Mesenchymal stem cell (in vitro differentiated cells and primary cell): ENCODE measurements around the gene P2RY2.

ENCODE experiments used
- DNase-seq: peaks from one replicate; pipeline ENCODE4 v3.0.0-alpha.2; 2013
- H2AFZ ChIP-seq: one replicate; pipeline ENCODE4 v1.6.1; 2013; ENCODE audit warnings: low read depth, mild to moderate bottlenecking, control low read depth, inconsistent platforms, low read length, moderate library complexity
- H2AK5ac ChIP-seq: 2 replicates; pipeline ENCODE4 v1.6.1; 2013; ENCODE audit warnings: low read length, moderate library complexity, mild to moderate bottlenecking, inconsistent platforms; ENCODE audit not compliant: severe bottlenecking
- H2BK120ac ChIP-seq: one replicate; pipeline ENCODE4 v1.6.1; 2013; ENCODE audit warnings: low read depth, mild to moderate bottlenecking, inconsistent platforms, low read length, moderate library complexity
- H2BK12ac ChIP-seq, 2 experiments: one replicate each; pipeline ENCODE4 v1.6.1; 2013; ENCODE audit warnings: inconsistent platforms in 2 of 2, low read length in 2 of 2, mild to moderate bottlenecking in 2 of 2, moderate library complexity in 2 of 2, control low read depth in 1 of 2
- H2BK15ac ChIP-seq: one replicate; pipeline ENCODE4 v1.6.1; 2013; ENCODE audit warnings: mild to moderate bottlenecking, low read depth, inconsistent platforms; ENCODE audit not compliant: poor library complexity, severe bottlenecking
- H2BK5ac ChIP-seq: 2 replicates; pipeline ENCODE4 v1.6.1; 2013; ENCODE audit warnings: low read depth, mild to moderate bottlenecking, low read length, control low read depth, inconsistent platforms; ENCODE audit not compliant: poor library complexity, severe bottlenecking
- H3K14ac ChIP-seq, 2 experiments: one replicate each; pipeline ENCODE4 v1.6.1; 2013; ENCODE audit warnings: inconsistent platforms in 2 of 2, low read length in 2 of 2, control low read depth in 1 of 2, mild to moderate bottlenecking in 1 of 2, moderate library complexity in 1 of 2
- H3K18ac ChIP-seq, 2 experiments: one replicate each; pipeline ENCODE4 v1.6.1; 2013; ENCODE audit warnings: inconsistent platforms in 2 of 2, low read length in 2 of 2, control low read depth in 1 of 2, low read depth in 1 of 2, mild to moderate bottlenecking in 1 of 2
- H3K23ac ChIP-seq, 2 experiments: one replicate each; pipeline ENCODE4 v1.6.1; 2013; ENCODE audit warnings: inconsistent platforms in 2 of 2, low read length in 2 of 2, mild to moderate bottlenecking in 2 of 2, moderate library complexity in 2 of 2, control low read depth in 1 of 2
- H3K27ac ChIP-seq: 2 replicates; pipeline ENCODE4 v1.5.1; 2013; ENCODE audit warnings: mild to moderate bottlenecking, moderate library complexity, low read length, control low read depth, inconsistent platforms; ENCODE audit not compliant: poor library complexity, severe bottlenecking
- H3K27me3 ChIP-seq, 2 experiments: 2 replicates each; pipeline versions ENCODE4 v1.6.1 to v1.7.0; 2013; ENCODE audit warnings: low read length in 2 of 2, mild to moderate bottlenecking in 2 of 2, moderate library complexity in 2 of 2, control low read depth in 1 of 2, inconsistent platforms in 1 of 2; ENCODE audit not compliant: control insufficient read depth in 1 of 2, insufficient read depth in 1 of 2
- H3K36me3 ChIP-seq, 2 experiments: 2 replicates each; pipeline versions ENCODE4 v1.6.1 to v1.7.0; 2013; ENCODE audit warnings: low read length in 2 of 2, control low read depth in 1 of 2, inconsistent platforms in 1 of 2, low read depth in 1 of 2, mild to moderate bottlenecking in 1 of 2; ENCODE audit not compliant: insufficient read depth in 2 of 2, control insufficient read depth in 1 of 2
- H3K4ac ChIP-seq, 2 experiments: one replicate each; pipeline ENCODE4 v1.6.1; 2013; ENCODE audit warnings: inconsistent platforms in 2 of 2, low read length in 2 of 2, mild to moderate bottlenecking in 2 of 2, moderate library complexity in 2 of 2, control low read depth in 1 of 2, low read depth in 1 of 2
- H3K4me1 ChIP-seq: 2 replicates; pipeline ENCODE4 v1.6.1; 2013; ENCODE audit warnings: low read depth, low read length, control low read depth; ENCODE audit not compliant: control insufficient read depth, insufficient read depth
- H3K4me2 ChIP-seq: 2 replicates; pipeline ENCODE4 v1.6.1; 2013; ENCODE audit warnings: low read length, mild to moderate bottlenecking, inconsistent platforms; ENCODE audit not compliant: poor library complexity, severe bottlenecking
- H3K4me3 ChIP-seq, 2 experiments: 2 replicates each; pipeline versions ENCODE4 v1.5.1 to v1.7.0; 2013; ENCODE audit warnings: low read length in 2 of 2, mild to moderate bottlenecking in 2 of 2, control low read depth in 1 of 2, low read depth in 1 of 2; ENCODE audit not compliant: insufficient read depth in 1 of 2
- H3K79me1 ChIP-seq: replicated peaks from 2 replicates; pipeline ENCODE4 v1.6.1; 2013; ENCODE audit warnings: mild to moderate bottlenecking, control low read depth, low read length, inconsistent platforms; ENCODE audit not compliant: poor library complexity, severe bottlenecking
- H3K9ac ChIP-seq: 2 replicates; pipeline ENCODE4 v1.7.0; 2013; ENCODE audit warnings: mild to moderate bottlenecking, low read length, moderate library complexity
- H3K9me3 ChIP-seq: 2 replicates; pipeline ENCODE4 v1.7.0; 2013; ENCODE audit warnings: mild to moderate bottlenecking, low read length; ENCODE audit not compliant: control insufficient read depth
- H4K8ac ChIP-seq: one replicate; pipeline ENCODE4 v1.6.1; 2013; ENCODE audit warnings: inconsistent platforms, mild to moderate bottlenecking, low read length, moderate library complexity
- H4K91ac ChIP-seq: one replicate; pipeline ENCODE4 v1.6.1; 2013; ENCODE audit warnings: mild to moderate bottlenecking, low read length, inconsistent platforms
- WGBS: methylation state at CpG from one replicate; pipeline ENCODE4 v1.1.7; 2013; ENCODE audit warnings: mixed read lengths; 5-methylcytosine and 5-hydroxymethylcytosine counted together

The P2RY2 gene

DNA sequence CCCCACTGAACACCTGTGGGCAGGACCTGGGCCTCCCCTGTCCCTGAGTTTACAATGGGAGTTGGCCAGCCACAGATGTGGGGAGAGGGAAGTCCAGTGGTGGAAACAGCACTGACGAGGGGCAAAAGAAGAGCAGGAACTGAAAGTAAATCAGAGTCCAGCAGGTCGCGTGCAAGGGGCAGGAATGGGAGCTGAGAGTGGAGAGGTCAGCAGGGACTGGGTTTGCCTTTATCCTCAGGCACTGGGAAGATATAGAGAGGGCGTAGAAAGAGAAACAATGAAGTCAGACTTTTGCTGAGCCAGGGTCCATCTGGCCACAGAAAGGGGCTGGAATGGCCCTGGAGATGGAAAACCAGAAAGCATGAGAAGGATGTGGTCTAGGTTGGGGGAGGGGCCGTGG, 62.5 kb downstream of the P2RY2 start:
- H3K9ac ChIP-seq = no peak overlapping the region
- peak; percentile 38 for DNase-seq
- no peak overlapping the region for H3K4me3 ChIP-seq
- WGBS = 60% methylated on average over 5 of the region's 5 CpGs
- H3K9me3 ChIP-seq = no peaks in the 10 kb centered on the region
- H2AFZ ChIP-seq = no peak overlapping the region
- H3K18ac ChIP-seq = no peak overlapping the region
- no peak overlapping the region for H3K23ac ChIP-seq
- no peak overlapping the region for H4K91ac ChIP-seq
- H3K36me3 ChIP-seq = no peaks in the 10 kb centered on the region
- H2BK12ac ChIP-seq = no peak overlapping the region
- H3K4me2 ChIP-seq = no peak overlapping the region
- H3K4ac ChIP-seq = no peak overlapping the region
- no peaks in the 10 kb centered on the region for H3K4me1 ChIP-seq
- no peak overlapping the region for H2BK120ac ChIP-seq
- no peak overlapping the region for H3K14ac ChIP-seq
- H3K79me1 ChIP-seq = no peaks in the 10 kb centered on the region
- no peak overlapping the region for H2BK15ac ChIP-seq
- no peak overlapping the region for H2BK5ac ChIP-seq
- H2AK5ac ChIP-seq = no peak overlapping the region
- H3K27me3 ChIP-seq = peaks cover 0 to 7% of the 10 kb centered on the region in 2 experiments
- H3K27ac ChIP-seq = no peak overlapping the region
- no peak overlapping the region for H4K8ac ChIP-seq

DNA sequence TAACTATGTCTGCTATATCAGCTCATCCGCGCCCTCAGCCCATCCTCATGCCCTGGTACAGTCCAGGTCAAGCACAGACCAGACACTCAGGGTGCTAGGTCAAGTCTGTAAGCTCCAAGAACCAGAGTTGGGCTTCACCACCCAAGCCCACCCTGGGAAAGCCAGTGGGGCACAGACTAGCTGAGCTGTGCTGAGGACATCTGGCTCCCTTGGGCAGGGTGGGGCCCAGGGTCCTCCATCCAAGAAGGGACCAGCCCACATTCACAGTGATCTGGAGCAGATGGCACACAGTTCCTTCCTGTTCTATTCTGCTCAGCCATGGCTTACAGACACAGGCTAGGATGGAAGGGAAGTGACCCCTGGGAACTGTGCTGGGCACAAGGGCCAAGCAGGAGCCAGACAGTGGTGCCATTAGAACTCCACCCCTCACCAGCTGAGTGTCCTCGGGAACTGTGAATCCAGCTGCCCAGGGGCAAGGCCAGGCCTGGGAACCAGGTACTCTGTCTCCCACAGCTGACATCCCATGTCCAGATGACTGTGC, 63.2 kb downstream of the P2RY2 start:
- no peak for DNase-seq
- 100% methylated on average over 3 of the region's 3 CpGs for WGBS

DNA sequence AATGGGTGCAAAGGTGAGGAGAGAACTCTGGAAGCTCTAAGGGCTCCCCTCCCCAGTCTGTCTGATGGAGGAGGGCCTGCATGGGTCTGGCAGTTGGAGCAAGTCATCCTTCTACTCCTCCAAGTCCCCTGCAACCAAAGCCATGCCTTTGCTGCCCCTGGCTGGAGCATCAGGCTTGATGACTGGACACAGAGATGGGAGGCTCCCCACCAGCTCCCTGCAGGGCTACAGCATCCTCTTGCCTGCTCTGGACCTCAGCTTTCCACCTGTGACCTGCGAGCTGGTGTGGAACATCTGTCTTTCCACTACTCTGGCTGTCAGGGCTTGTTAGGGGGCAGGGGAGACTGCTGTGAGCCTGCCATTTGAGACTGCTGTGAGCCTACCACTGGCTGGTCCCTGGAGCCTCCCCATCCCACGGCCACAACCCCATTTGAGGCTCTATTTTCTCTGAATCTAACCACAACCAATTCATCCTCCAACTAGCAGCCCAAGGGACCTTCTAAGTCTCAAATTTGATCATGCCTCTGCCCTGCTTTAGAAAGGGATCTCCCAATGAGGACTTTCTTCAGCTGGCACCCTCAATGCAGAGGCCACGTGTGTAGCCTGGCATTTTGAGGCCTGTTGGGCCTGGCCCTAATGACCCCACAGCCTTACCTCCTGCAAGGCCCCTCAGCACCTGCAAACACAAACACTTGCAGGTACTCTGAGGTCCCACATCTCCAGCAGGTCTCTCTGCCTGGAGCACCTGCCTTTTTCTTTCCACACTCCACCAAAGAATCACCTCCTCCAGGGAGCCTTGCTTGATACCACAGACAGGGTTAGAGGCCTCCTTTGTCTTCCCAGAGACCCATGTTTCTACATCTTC, 63.9 kb downstream of the P2RY2 start:
- Histone ChIP-seq H4K8ac (no peak overlapping the region), H3K79me1 (no peaks in the 10 kb centered on the region), H2BK120ac (no peak overlapping the region), H3K27ac (no peak overlapping the region), H3K27me3 (peaks cover 0 to 7% of the 10 kb centered on the region in 2 experiments), H2BK5ac (no peak overlapping the region), H3K18ac (no peak overlapping the region), H3K4ac (no peak overlapping the region), H3K4me2 (no peak overlapping the region), H3K36me3 (no peaks in the 10 kb centered on the region), H4K91ac (no peak overlapping the region), H3K14ac (no peak overlapping the region), H3K9ac (no peak overlapping the region), H3K9me3 (no peaks in the 10 kb centered on the region), H2BK15ac (no peak overlapping the region), H2AFZ (no peak overlapping the region), H2BK12ac (no peak overlapping the region), H3K23ac (no peak overlapping the region), H2AK5ac (no peak overlapping the region), H3K4me1 (no peaks in the 10 kb centered on the region), H3K4me3 (no peak overlapping the region)
- no peak for DNase-seq
- 82% methylated on average over 3 of the region's 3 CpGs for WGBS

More for the DNA sequence above, 63.2 kb downstream of the P2RY2 start:
- no peak overlapping the region for H3K4ac ChIP-seq
- H4K8ac ChIP-seq = no peak overlapping the region
- H3K27me3 ChIP-seq = peaks cover 0 to 7% of the 10 kb centered on the region in 2 experiments
- H4K91ac ChIP-seq = no peak overlapping the region
- H2AK5ac ChIP-seq = no peak overlapping the region
- no peak overlapping the region for H3K18ac ChIP-seq
- H3K4me1 ChIP-seq = no peaks in the 10 kb centered on the region
- H3K27ac ChIP-seq = no peak overlapping the region
- no peak overlapping the region for H3K4me2 ChIP-seq
- no peak overlapping the region for H2AFZ ChIP-seq
- no peaks in the 10 kb centered on the region for H3K9me3 ChIP-seq
- no peak overlapping the region for H2BK5ac ChIP-seq
- H3K23ac ChIP-seq = no peak overlapping the region
- no peak overlapping the region for H3K9ac ChIP-seq
- no peaks in the 10 kb centered on the region for H3K79me1 ChIP-seq
- no peak overlapping the region for H3K4me3 ChIP-seq
- no peak overlapping the region for H2BK12ac ChIP-seq
- H2BK15ac ChIP-seq = no peak overlapping the region
- no peak overlapping the region for H2BK120ac ChIP-seq
- H3K14ac ChIP-seq = no peak overlapping the region
- H3K36me3 ChIP-seq = no peaks in the 10 kb centered on the region

DNA sequence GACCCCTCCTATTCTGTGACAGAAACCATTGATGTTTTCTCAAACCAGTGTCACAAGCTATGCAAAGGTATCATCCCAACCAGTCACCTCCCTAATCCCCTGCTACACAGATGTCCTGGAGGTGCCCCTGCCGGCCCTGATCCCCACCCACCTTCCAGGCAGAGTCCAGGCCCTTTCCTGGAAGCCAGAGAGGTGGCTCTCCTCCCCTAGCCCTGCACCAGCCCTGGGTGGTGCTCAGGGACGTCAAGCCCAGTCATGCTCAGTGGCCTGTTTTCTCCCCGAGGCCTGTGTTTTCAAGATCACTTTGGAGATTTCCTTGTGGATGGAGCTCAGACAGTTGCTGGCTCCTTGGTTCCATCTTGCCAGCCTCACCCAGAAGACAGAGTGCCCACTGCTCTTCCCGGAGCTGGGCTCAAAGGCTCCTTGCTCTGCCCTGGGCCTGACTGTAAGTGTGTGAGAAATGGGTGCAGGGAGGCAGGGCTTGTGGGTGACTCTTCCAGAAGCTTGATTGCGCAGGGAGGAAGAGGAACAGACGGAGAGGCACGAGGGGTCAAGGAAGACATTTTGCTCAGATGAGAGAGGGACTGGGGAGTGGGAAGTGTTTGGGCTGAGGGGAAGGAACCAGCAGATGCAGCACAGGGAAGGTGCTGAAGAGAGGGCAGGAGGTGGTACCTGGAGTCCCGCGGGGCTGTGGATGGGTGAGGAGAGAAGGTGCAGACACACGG, 65.4 kb downstream of the P2RY2 start:
- Histone ChIP-seq H3K4me3 (no peak overlapping the region), H3K79me1 (no peaks in the 10 kb centered on the region)
- 83% methylated on average over 10 of the region's 10 CpGs for WGBS

More for the DNA sequence above, 65.4 kb downstream of the P2RY2 start:
- no peaks in the 10 kb centered on the region for H3K36me3 ChIP-seq
- no peak overlapping the region for H3K23ac ChIP-seq
- no peak overlapping the region for H3K18ac ChIP-seq
- no peak overlapping the region for H2BK12ac ChIP-seq
- no peak overlapping the region for H3K4me2 ChIP-seq
- no peak overlapping the region for H2BK120ac ChIP-seq
- H3K4ac ChIP-seq = no peak overlapping the region
- H4K8ac ChIP-seq = no peak overlapping the region
- H2AK5ac ChIP-seq = no peak overlapping the region
- no peak overlapping the region for H3K9ac ChIP-seq
- H3K4me1 ChIP-seq = peaks cover 1% of the 10 kb centered on the region
- no peak overlapping the region for H2AFZ ChIP-seq
- no peak overlapping the region for H2BK15ac ChIP-seq
- no peak overlapping the region for H4K91ac ChIP-seq
- H3K27ac ChIP-seq = no peak overlapping the region
- no peak overlapping the region for H3K14ac ChIP-seq
- H3K9me3 ChIP-seq = no peaks in the 10 kb centered on the region
- DNase-seq = no peak
- H3K27me3 ChIP-seq = peaks cover 0 to 7% of the 10 kb centered on the region in 2 experiments
- H2BK5ac ChIP-seq = no peak overlapping the region
